Stomach (tissue), 9 donors: ENCODE results near the gene PCGF2. TPM values are rescaled to one million over a fixed set of nuclear protein-coding genes. Genes with fewer than 3 reads are reported as not detected.
A peak's percentile ranks its signal among the peaks of the same experiment; 100 is the strongest.

ENCODE experiments used
- DNase-seq, 2 donors: peaks; one replicate each; pipeline versions ENCODE4 v3.0.0 to v3.0.0-alpha.2; 2013 to 2019
- H3K27ac ChIP-seq, 5 donors: fragments of 200-600 bp in 4 of 5; sonication (generic) in 4 of 5; one replicate each; pipeline ENCODE4 v1.5.1; 2013 to 2019; ENCODE audit warnings: mild to moderate bottlenecking in 1 of 5, moderate library complexity in 1 of 5
- H3K27me3 ChIP-seq, 3 donors: fragments of 200-600 bp; sonication (generic); one replicate each; pipeline ENCODE4 v1.5.1; 2017 to 2019; ENCODE audit warnings: mixed run types in 1 of 3
- H3K36me3 ChIP-seq, 4 donors: fragments of 200-600 bp; sonication (generic); 1 replicate in 3 of 4; 2 replicates in 1 of 4; pipeline ENCODE4 v1.5.1; 2016 to 2019
- H3K4me1 ChIP-seq, 4 donors: fragments of 200-600 bp; sonication (generic); one replicate each; pipeline ENCODE4 v1.5.1; 2016 to 2019
- H3K4me3 ChIP-seq, 4 donors: fragments of 200-600 bp; sonication (generic) in 3 of 4; one replicate each; pipeline ENCODE4 v1.5.1; 2016 to 2019; ENCODE audit warnings: mild to moderate bottlenecking in 1 of 4
- H3K9me3 ChIP-seq, 4 donors: fragments of 200-600 bp; sonication (generic); one replicate each; pipeline ENCODE4 v1.5.1; 2016 to 2019
- EP300 ChIP-seq: sonication (generic); formaldehyde crosslinking; IDR thresholded peaks from one replicate; pipeline ENCODE4 v1.6.1; 2017; ENCODE audit warnings: antibody characterized with exemption
- POLR2A ChIP-seq, 4 donors: fragments of 450-650 bp; IDR thresholded peaks; one replicate each; pipeline ENCODE4 v1.6.1; 2016; ENCODE audit warnings: antibody characterized with exemption in 4 of 4, control low read depth in 2 of 4, mild to moderate bottlenecking in 1 of 4, moderate library complexity in 1 of 4
- POLR2AphosphoS5 ChIP-seq, 3 donors: sonication (generic); formaldehyde crosslinking; IDR thresholded peaks; one replicate each; pipeline ENCODE4 v1.6.1; 2016; ENCODE audit warnings: antibody characterized with exemption in 3 of 3
- WGBS, 5 donors: extraction: QIAGEN DNeasy Blood & Tissue Kit in 3 of 5; methylation state at CpG; one replicate each; pipeline versions ENCODE4 v1.1.5 to v1.1.7; 2013 to 2018; 5-methylcytosine and 5-hydroxymethylcytosine counted together
- intact Hi-C: fragments of 100-400 bp; cut with DNase I; formaldehyde crosslinking; loops from one replicate; pipeline ENCODE4 v1.15.1; 2023; ENCODE audit warnings: low total_unique reads
- polyA plus RNA-seq, 3 donors: library from polyadenylated mRNA; stranded (reverse); fragments of 200-250 nt; gene quantifications; one replicate each; pipeline ENCODE4 v1.2.3, GENCODE V29; 2013
- total RNA-seq, 5 donors: library from RNA; depleted of rRNA; stranded (reverse); fragments of >200 nt; gene quantifications; one replicate each; pipeline versions ENCODE4 v1.1.0 to v1.2.3, GENCODE V29; 2014 to 2016
- TF ChIP-seq, protein P1 (sequence below), 7 experiments: fragments of 450-650 bp in 4 of 7; fragments of 200-600 bp in 3 of 7; sonication (generic) in 3 of 7; IDR thresholded peaks; one replicate each; pipeline ENCODE4 v1.5.1; 2016 to 2019; ENCODE audit warnings: antibody characterized with exemption in 7 of 7, control low read depth in 2 of 7, mild to moderate bottlenecking in 1 of 7
- donor health status: healthy with polysubstance abuse.
- donor health status: Bipolar disorder and iron deficiency.
- donor health status: healthy.

The PCGF2 gene
- total and polyA plus RNA-seq, 8 donors: 5.8 to 62.8 (median 27.6) TPM

DNA sequence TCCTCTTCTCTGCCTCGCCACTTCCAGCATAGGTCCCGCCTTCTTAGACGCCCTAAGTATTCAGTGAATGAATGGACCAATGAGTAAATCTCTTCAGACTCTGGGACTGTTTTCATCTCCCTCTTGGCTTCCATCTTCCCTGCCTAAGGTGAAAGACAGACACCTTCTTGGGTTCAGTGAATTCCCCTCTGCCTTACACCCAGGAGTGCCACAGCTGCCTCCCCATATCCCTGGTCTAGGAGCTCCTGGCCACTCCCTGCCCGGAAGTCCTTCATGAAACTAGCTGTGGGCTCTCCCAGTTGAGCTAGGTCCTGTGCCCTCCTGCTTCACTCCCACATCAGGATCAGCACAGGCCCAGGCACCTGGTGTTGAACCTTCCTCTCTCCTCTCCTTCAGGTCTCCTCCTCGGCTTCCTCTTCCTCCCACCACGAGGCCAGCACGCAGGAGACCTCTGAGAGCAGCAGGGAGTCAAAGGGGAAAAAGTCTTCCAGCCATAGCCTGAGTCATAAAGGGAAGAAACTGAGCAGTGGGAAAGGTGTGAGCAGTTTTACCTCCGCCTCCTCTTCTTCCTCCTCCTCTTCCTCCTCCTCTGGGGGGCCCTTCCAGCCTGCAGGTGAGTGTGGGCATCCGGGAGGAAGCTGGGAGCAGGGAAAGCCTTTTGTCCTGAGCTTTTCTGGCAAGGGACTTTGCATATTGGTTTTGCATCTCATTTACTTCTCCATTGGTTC is 32.8 kb downstream of the PCGF2 start:
- Histone ChIP-seq H3K36me3 (peaks cover 70 to 100% (median 100%) of the 10 kb centered on the region in 4 donors), H3K27me3 (no peaks in the 10 kb centered on the region), H3K4me3 (no peak overlapping the region), H3K4me1 (peaks cover 0 to 44% (median 11%) of the 10 kb centered on the region in 4 donors), H3K27ac (peak overlapping the region in 1 of 5 donors; percentile 27), H3K9me3 (no peaks in the 10 kb centered on the region)
- intact Hi-C loops: no loop called here
- 77 to 82% (median 80%) methylated on average over 9 of the region's 9 CpGs for WGBS, 5 donors
- no peak for TF ChIP-seq POLR2AphosphoS5 (IDR thresholded peaks at IDR 0.05)
- no peak for TF ChIP-seq EP300
- TF ChIP-seq, protein P1, sequence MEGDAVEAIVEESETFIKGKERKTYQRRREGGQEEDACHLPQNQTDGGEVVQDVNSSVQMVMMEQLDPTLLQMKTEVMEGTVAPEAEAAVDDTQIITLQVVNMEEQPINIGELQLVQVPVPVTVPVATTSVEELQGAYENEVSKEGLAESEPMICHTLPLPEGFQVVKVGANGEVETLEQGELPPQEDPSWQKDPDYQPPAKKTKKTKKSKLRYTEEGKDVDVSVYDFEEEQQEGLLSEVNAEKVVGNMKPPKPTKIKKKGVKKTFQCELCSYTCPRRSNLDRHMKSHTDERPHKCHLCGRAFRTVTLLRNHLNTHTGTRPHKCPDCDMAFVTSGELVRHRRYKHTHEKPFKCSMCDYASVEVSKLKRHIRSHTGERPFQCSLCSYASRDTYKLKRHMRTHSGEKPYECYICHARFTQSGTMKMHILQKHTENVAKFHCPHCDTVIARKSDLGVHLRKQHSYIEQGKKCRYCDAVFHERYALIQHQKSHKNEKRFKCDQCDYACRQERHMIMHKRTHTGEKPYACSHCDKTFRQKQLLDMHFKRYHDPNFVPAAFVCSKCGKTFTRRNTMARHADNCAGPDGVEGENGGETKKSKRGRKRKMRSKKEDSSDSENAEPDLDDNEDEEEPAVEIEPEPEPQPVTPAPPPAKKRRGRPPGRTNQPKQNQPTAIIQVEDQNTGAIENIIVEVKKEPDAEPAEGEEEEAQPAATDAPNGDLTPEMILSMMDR (IDR thresholded peaks at IDR 0.05): no peak
- TF ChIP-seq POLR2A (IDR thresholded peaks at IDR 0.05): no peak
- no peak for DNase-seq

DNA sequence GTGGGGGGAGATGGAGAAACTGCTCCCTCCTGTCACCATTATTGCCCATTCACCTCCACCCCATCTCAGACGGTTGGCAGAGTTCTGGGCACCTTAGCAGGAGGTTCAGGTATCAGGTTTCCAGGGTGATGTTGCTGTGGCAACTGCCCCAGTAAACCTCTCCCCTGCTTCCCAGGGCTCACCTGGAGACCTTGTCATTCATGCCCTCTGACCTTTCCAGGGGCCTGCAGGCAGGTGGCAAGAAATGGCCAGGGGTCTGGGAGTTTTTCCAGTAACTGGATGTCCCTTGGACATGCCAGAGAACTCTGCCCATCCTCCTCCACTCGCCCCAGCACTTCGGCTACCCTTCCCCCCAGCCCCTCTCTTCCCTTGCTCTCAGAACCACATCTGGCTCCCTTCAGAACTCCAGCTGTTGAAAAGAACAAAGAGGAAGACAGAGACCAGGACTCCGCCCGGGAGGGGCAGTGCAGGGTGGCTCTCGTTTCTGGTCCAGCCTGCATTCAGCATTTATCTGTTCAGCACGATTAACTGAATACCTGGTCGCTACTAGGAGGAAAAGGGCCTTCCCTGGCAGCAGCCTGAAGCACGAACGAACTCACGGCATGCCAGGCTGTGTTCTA is 34.6 kb downstream of the PCGF2 start:
- WGBS, 5 donors: 70 to 76% (median 74%) methylated on average over 11 of the region's 11 CpGs
- H3K4me1 ChIP-seq: peaks cover 0 to 53% (median 2%) of the 10 kb centered on the region in 4 donors
- H3K4me3 ChIP-seq: no peak overlapping the region
- DNase-seq: no peak
- H3K9me3 ChIP-seq: no peaks in the 10 kb centered on the region
- TF ChIP-seq, protein P1 (IDR thresholded peaks at IDR 0.05): no peak
- TF ChIP-seq POLR2A (IDR thresholded peaks at IDR 0.05) (no peak), EP300 (no peak), POLR2AphosphoS5 (IDR thresholded peaks at IDR 0.05) (no peak)
- H3K27ac ChIP-seq: no peak overlapping the region
- no peaks in the 10 kb centered on the region for H3K27me3 ChIP-seq
- intact Hi-C loops: no loop called here
- H3K36me3 ChIP-seq: peaks cover 77 to 100% (median 100%) of the 10 kb centered on the region in 4 donors

DNA sequence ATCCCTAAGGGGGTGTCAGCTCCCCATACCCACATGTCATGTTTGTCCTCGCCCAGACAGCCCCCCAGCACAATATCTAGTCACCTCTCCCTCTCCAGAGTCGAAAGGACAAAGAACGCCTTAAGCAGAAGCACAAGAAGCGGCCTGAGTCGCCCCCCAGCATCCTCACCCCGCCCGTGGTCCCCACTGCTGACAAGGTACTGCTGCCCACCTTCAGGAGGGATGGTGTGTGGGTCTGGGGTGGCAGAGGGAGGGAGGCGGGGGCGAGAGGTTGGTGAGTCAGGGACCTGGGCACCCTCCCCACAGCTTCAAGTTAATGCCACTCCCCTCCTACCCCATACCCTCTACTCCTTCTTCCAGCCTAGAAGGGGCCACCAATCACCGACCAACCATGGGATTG is 35.5 kb downstream of the PCGF2 start:
- no peak overlapping the region for H3K4me3 ChIP-seq
- no peak for TF ChIP-seq POLR2A (IDR thresholded peaks at IDR 0.05)
- TF ChIP-seq POLR2AphosphoS5 (IDR thresholded peaks at IDR 0.05): no peak
- TF ChIP-seq, protein P1 (IDR thresholded peaks at IDR 0.05): no peak
- no peak for TF ChIP-seq EP300
- 93 to 99% (median 96%) methylated on average over 9 to 10 of the region's 10 CpGs for WGBS, 5 donors
- H3K36me3 ChIP-seq: peaks cover 74 to 100% (median 98%) of the 10 kb centered on the region in 4 donors
- peaks cover 0 to 53% (median 8%) of the 10 kb centered on the region in 4 donors for H3K4me1 ChIP-seq
- H3K27me3 ChIP-seq: no peaks in the 10 kb centered on the region
- intact Hi-C loops: no loop called here
- H3K9me3 ChIP-seq: no peaks in the 10 kb centered on the region
- H3K27ac ChIP-seq: no peak overlapping the region
- no peak for DNase-seq

DNA sequence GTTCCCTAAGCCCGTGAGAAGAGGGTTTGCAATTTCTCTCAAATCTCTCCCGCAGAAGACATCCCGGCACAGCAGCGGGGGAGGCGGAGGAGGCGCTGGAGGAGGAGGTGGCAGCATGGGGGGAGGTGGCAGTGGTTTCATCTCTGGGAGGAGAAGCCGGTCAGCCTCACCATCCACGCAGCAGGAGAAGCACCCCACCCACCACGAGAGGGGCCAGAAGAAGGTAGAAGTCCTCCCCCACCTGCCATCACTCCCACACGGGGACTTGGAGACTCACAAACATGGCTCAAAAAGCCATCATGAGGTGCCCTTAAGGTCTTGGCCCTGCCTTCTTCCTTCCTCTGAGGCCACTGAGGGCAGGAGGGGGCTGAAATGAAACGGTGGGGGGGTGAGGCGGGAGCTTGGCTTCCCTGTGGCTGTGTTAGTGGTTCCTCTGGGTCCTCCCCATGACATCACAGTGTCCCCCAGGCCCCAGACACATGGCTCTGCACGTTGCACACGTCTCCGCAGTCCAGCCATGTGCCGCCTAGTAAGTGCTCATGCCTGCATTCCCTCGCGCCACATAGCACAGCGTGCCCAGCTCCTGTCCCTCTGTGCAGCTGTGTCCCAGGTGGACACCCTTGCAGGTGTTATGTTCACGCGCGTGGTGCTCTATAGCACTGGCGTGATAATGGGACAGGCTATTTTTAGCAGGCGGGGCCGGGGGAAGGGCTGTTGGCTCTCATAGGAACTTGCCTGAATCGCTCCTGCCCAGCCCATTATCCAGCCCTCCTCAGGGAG is 36.2 kb downstream of the PCGF2 start:
- WGBS, 5 donors: 68 to 76% (median 74%) methylated on average over 19 to 26 of the region's 26 CpGs
- H3K27ac ChIP-seq: no peak overlapping the region
- DNase-seq: no peak
- no peaks in the 10 kb centered on the region for H3K27me3 ChIP-seq
- intact Hi-C loops: no loop called here
- H3K4me1 ChIP-seq: peaks cover 0 to 58% (median 14%) of the 10 kb centered on the region in 4 donors
- no peaks in the 10 kb centered on the region for H3K9me3 ChIP-seq
- H3K36me3 ChIP-seq: peaks cover 67 to 99% (median 94%) of the 10 kb centered on the region in 4 donors
- no peak overlapping the region for H3K4me3 ChIP-seq
- no peak for TF ChIP-seq POLR2AphosphoS5 (IDR thresholded peaks at IDR 0.05)
